IMR-90 (cell line): ENCODE results near the gene AP1S2. TPM values are rescaled to one million over a fixed set of nuclear protein-coding genes. Genes with fewer than 3 reads are reported as not detected.

Experiments used
- ATAC-seq: fragments of 200-7000 bp; cut with Tn5 transposase; 2 replicates; pipeline ENCODE4 v1.9.1; 2020; ENCODE audit warnings: low read depth, mild to moderate bottlenecking, moderate library complexity
- BruUV-seq: library from RNA; stranded (reverse); fragments of 400-500 nt; replicated peaks from 2 replicates; lab custom pipeline; 2021; lab: Mats Ljungman, UMichigan
- CTCF ChIA-PET: fragments of 300-600 bp; formaldehyde crosslinking; extraction: SDS; loops from one replicate; lab custom pipeline; 2021; ENCODE audit warnings: antibody characterized with exemption; lab: Yijun Ruan, JAX
- POLR2A ChIA-PET: fragments of 300-600 bp; sonication (Branson Sonifier 250); formaldehyde crosslinking; loops from one replicate; lab custom pipeline; 2022; ENCODE audit warnings: antibody characterized with exemption; ENCODE audit not compliant: unreplicated experiment; lab: Charles Lee
- DNase-seq: peaks from one replicate; pipeline ENCODE4 v3.0.0; 2013
- H2AFZ ChIP-seq: replicated peaks from 2 replicates; pipeline ENCODE3; 2013; ENCODE audit warnings: low read length, mild to moderate bottlenecking; ENCODE audit not compliant: poor library complexity
- H2AK5ac ChIP-seq: 2 replicates; pipeline ENCODE4 v1.6.1; 2013; ENCODE audit warnings: low read depth, low read length, inconsistent platforms
- H2AK9ac ChIP-seq: replicated peaks from 2 replicates; pipeline ENCODE3; 2013; ENCODE audit warnings: mild to moderate bottlenecking, low read depth, low read length, moderate library complexity; ENCODE audit not compliant: poor library complexity
- H2BK120ac ChIP-seq: 2 replicates; pipeline ENCODE4 v1.6.1; 2013; ENCODE audit warnings: low read depth, low read length, inconsistent platforms
- H2BK15ac ChIP-seq: 3 replicates; pipeline ENCODE4 v1.6.1; 2013; ENCODE audit warnings: low read depth, low read length, inconsistent platforms
- H2BK20ac ChIP-seq: 2 replicates; pipeline ENCODE4 v1.6.1; 2013; ENCODE audit warnings: low read depth, mild to moderate bottlenecking, inconsistent platforms, low read length, moderate library complexity
- H2BK5ac ChIP-seq: 2 replicates; pipeline ENCODE4 v1.6.1; 2013; ENCODE audit warnings: mild to moderate bottlenecking, low read depth, low read length, inconsistent platforms; ENCODE audit not compliant: poor library complexity, severe bottlenecking
- H3K14ac ChIP-seq: replicated peaks from 2 replicates; pipeline ENCODE4 v1.6.1; 2013; ENCODE audit warnings: low read depth, low read length, inconsistent platforms
- H3K18ac ChIP-seq: 2 replicates; pipeline ENCODE4 v1.6.1; 2013; ENCODE audit warnings: low read depth, low read length, control low read depth
- H3K23ac ChIP-seq: 2 replicates; pipeline ENCODE4 v1.6.1; 2013; ENCODE audit warnings: low read depth, low read length, inconsistent platforms
- H3K27ac ChIP-seq: 2 replicates; pipeline ENCODE4 v1.5.1; 2013; ENCODE audit warnings: mild to moderate bottlenecking, control low read depth, low read length; ENCODE audit not compliant: insufficient read depth
- H3K27me3 ChIP-seq: 2 replicates; pipeline ENCODE4 v1.6.1; 2013; ENCODE audit warnings: low read length; ENCODE audit not compliant: control insufficient read depth, insufficient read depth
- H3K36me3 ChIP-seq: 2 replicates; pipeline ENCODE4 v1.6.1; 2013; ENCODE audit warnings: low read length, mixed read lengths; ENCODE audit not compliant: control insufficient read depth, insufficient read depth
- H3K4ac ChIP-seq: 2 replicates; pipeline ENCODE4 v1.6.1; 2013; ENCODE audit warnings: low read depth, low read length, inconsistent platforms
- H3K4me1 ChIP-seq: 2 replicates; pipeline ENCODE4 v1.6.1; 2013; ENCODE audit warnings: low read length, mixed read lengths; ENCODE audit not compliant: control insufficient read depth, insufficient read depth
- H3K4me2 ChIP-seq: 2 replicates; pipeline ENCODE4 v1.6.1; 2013; ENCODE audit warnings: low read depth, mild to moderate bottlenecking, control low read depth, low read length, moderate library complexity
- H3K4me3 ChIP-seq: 2 replicates; pipeline ENCODE4 v1.5.1; 2013; ENCODE audit warnings: low read depth, mild to moderate bottlenecking, control low read depth, low read length, moderate library complexity; ENCODE audit not compliant: insufficient read depth
- H3K56ac ChIP-seq: 2 replicates; pipeline ENCODE4 v1.6.1; 2013; ENCODE audit warnings: low read length, inconsistent platforms; ENCODE audit not compliant: insufficient read depth; ENCODE audit errors: extremely low read depth
- H3K79me1 ChIP-seq, 2 experiments: 2 replicates each; pipeline ENCODE4 v1.6.1; 2013; ENCODE audit warnings: low read length in 2 of 2, inconsistent platforms in 1 of 2, low read depth in 1 of 2
- H3K9ac ChIP-seq: 2 replicates; pipeline ENCODE4 v1.6.1; 2013; ENCODE audit warnings: low read depth, low read length, control low read depth
- H3K9me1 ChIP-seq: 2 replicates; pipeline ENCODE4 v1.6.1; 2013; ENCODE audit warnings: low read length, inconsistent platforms; ENCODE audit not compliant: insufficient read depth
- H3K9me3 ChIP-seq: 2 replicates; pipeline ENCODE4 v1.6.1; 2013; ENCODE audit warnings: low read length; ENCODE audit not compliant: control insufficient read depth, insufficient read depth
- H4K20me1 ChIP-seq: 2 replicates; pipeline ENCODE4 v1.6.1; 2013; ENCODE audit warnings: low read length, inconsistent platforms; ENCODE audit not compliant: insufficient read depth
- H4K5ac ChIP-seq: 2 replicates; pipeline ENCODE4 v1.6.1; 2013; ENCODE audit warnings: mild to moderate bottlenecking, low read depth, low read length, control low read depth
- H4K8ac ChIP-seq, 2 experiments: 2 replicates each; pipeline ENCODE4 v1.6.1; 2013; ENCODE audit warnings: low read depth in 2 of 2, low read length in 2 of 2, control low read depth in 1 of 2, inconsistent platforms in 1 of 2
- H4K91ac ChIP-seq: 2 replicates; pipeline ENCODE4 v1.6.1; 2013; ENCODE audit warnings: low read depth, low read length, inconsistent platforms; ENCODE audit not compliant: insufficient read depth
- MAFK ChIP-seq: IDR thresholded peaks from 2 replicates; pipeline ENCODE4 v1.6.1; 2012; ENCODE audit warnings: low read depth, low read length, improper control_type of control experiment
- MAZ ChIP-seq: IDR thresholded peaks from 2 replicates; pipeline ENCODE4 v1.6.1; 2012; ENCODE audit warnings: low read depth, mild to moderate bottlenecking, low read length, improper control_type of control experiment, moderate library complexity, borderline replicate concordance
- RFX5 ChIP-seq: IDR thresholded peaks from 2 replicates; pipeline ENCODE4 v1.8.0; 2012; ENCODE audit warnings: low read depth, mild to moderate bottlenecking, low read length, moderate library complexity
- SMC3 ChIP-seq: fragments of 150-350 bp; IDR thresholded peaks from 2 replicates; pipeline ENCODE4 v1.6.1; 2016; ENCODE audit warnings: low read depth, mild to moderate bottlenecking, antibody characterized with exemption, low read length, moderate library complexity
- WGBS, 2 experiments: methylation state at CpG; one replicate each; pipeline versions ENCODE4 v1.1.5 to v1.1.7; 2013; ENCODE audit warnings: missing lambda C conversion rate in 2 of 2; ENCODE audit not compliant: insufficient read length in 1 of 2; ENCODE audit errors: extremely low coverage in 2 of 2; 5-methylcytosine and 5-hydroxymethylcytosine counted together
- dilution Hi-C: fragments of 300-500 bp; cut with HindIII; formaldehyde crosslinking; loops from one replicate; pipeline ENCODE4 v1.14.3; 2018; ENCODE audit warnings: low sequenced_read_pairs; ENCODE audit not compliant: unreplicated experiment
- in situ Hi-C: fragments of 300-500 bp; cut with MboI; formaldehyde crosslinking; loops from 3 replicates; pipeline ENCODE4 v1.14.3; 2019; ENCODE audit warnings: low sequenced_read_pairs, inconsistent platforms, mixed read lengths
- intact Hi-C: fragments of 100-400 bp; cut with micrococcal nuclease; formaldehyde crosslinking; loops from 2 replicates; pipeline ENCODE4 v1.10.0; 2022
- polyA plus RNA-seq, 3 experiments: library from polyadenylated mRNA; depleted of rRNA; stranded (reverse); fragments of >200 nt; gene quantifications; 2 replicates each; pipeline ENCODE4 v1.2.3, GENCODE V29; 2012; ENCODE audit warnings: low replicate concordance in 1 of 3
- total RNA-seq: library from RNA; depleted of rRNA; stranded (reverse); fragments of >200 nt; gene quantifications from 2 replicates; pipeline ENCODE4 v1.2.3, GENCODE V29; 2012

AP1S2 gene
- total and polyA plus RNA-seq, 2 of the 4 experiments (the other 2 are of a cell fraction) = 28.3 to 46.5 TPM

GRCh38 chrX:15883540-15883863, 28.9 kb upstream of the AP1S2 start:
- Histone ChIP-seq H3K56ac (no peak overlapping the region), H3K4me2 (no peak overlapping the region), H4K8ac (no peak overlapping the region), H4K91ac (no peak overlapping the region), H3K4me1 (no peaks in the 10 kb centered on the region), H3K27me3 (peaks cover 4% of the 10 kb centered on the region; the same call in 1 of the 2 replicates), H4K20me1 (no peaks in the 10 kb centered on the region), H2BK15ac (no peak overlapping the region), H3K9ac (no peak overlapping the region), H3K4me3 (no peak overlapping the region), H3K23ac (no peak overlapping the region), H3K4ac (no peak overlapping the region), H3K9me3 (peaks cover 2% of the 10 kb centered on the region; the same call in 1 of the 2 replicates), H3K36me3 (no peaks in the 10 kb centered on the region), H3K79me1 (no peaks in the 10 kb centered on the region), H2BK5ac (no peak overlapping the region), H3K18ac (no peak overlapping the region), H4K5ac (no peak overlapping the region), H2AK9ac (no peak overlapping the region), H2AFZ (no peak overlapping the region), H3K27ac (no peak overlapping the region), H3K14ac (no peak overlapping the region), H2BK120ac (no peak overlapping the region), H2AK5ac (no peak overlapping the region), H2BK20ac (no peak overlapping the region), H3K9me1 (no peaks in the 10 kb centered on the region)
- in situ Hi-C loops = no loop called here
- no peak for ATAC-seq
- intact Hi-C loops = no loop called here
- WGBS, 2 experiments = no CpG with 5 or more reads among the region's 3 CpGs
- ChIA-PET POLR2A (no interaction called here), CTCF (no interaction called here)
- BruUV-seq = no TSS peak
- DNase-seq = no peak
- dilution Hi-C loops = no loop called here
- TF ChIP-seq SMC3 (no peak), RFX5 (no peak), MAFK (no peak), MAZ (no peak)
